Keratinocyte (primary cell): ENCODE measurements around the gene FUCA1.
"Not testable (repeated sequence)": the region's sequence is repeated elsewhere in the genome, so short reads cannot be mapped to it uniquely, and the experiment has no call there.

ENCODE experiments used
- EZH2 ChIP-seq: IDR thresholded peaks from one replicate; pipeline ENCODE4 v1.6.1; 2012; ENCODE audit warnings: inconsistent platforms, mild to moderate bottlenecking, low read length, moderate library complexity
- TF ChIP-seq, protein P1 (sequence below), 3 experiments: IDR thresholded peaks in 1 of 3; conservative IDR thresholded peaks in 1 of 3; optimal IDR thresholded peaks in 1 of 3; 2 replicates in 2 of 3; 3 replicates in 1 of 3; pipeline versions ENCODE3 to v1.5.1; 2011; ENCODE audit warnings: low read length in 3 of 3, mild to moderate bottlenecking in 3 of 3, moderate library complexity in 2 of 3, control low read depth in 1 of 3, inconsistent platforms in 1 of 3; ENCODE audit not compliant: insufficient read depth in 2 of 3; ENCODE audit errors: extremely low read depth in 1 of 3

DNA sequence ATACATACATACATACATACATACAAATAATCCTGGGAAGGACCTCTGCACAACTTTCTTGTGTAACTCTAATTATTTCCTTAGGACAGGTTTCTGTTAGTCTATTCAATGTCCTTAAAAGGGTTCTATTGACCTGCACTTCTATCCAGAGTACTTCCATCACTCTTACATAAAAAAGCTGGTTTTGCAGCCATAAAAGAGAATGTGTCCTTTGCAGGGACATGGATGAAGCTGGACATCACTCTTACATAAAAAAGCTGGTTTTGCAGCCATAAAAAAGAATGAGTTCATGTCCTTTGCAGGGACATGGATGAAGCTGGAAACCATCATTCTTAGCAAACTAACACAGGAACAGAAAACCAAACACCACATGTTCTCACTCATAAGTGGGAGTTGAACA, 16.7 kb downstream of the FUCA1 start:
- TF ChIP-seq, protein P1, sequence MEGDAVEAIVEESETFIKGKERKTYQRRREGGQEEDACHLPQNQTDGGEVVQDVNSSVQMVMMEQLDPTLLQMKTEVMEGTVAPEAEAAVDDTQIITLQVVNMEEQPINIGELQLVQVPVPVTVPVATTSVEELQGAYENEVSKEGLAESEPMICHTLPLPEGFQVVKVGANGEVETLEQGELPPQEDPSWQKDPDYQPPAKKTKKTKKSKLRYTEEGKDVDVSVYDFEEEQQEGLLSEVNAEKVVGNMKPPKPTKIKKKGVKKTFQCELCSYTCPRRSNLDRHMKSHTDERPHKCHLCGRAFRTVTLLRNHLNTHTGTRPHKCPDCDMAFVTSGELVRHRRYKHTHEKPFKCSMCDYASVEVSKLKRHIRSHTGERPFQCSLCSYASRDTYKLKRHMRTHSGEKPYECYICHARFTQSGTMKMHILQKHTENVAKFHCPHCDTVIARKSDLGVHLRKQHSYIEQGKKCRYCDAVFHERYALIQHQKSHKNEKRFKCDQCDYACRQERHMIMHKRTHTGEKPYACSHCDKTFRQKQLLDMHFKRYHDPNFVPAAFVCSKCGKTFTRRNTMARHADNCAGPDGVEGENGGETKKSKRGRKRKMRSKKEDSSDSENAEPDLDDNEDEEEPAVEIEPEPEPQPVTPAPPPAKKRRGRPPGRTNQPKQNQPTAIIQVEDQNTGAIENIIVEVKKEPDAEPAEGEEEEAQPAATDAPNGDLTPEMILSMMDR (optimal IDR thresholded peaks at IDR 0.05 in 1 of 3, IDR thresholded peaks at IDR 0.05 in 1 of 3, conservative IDR thresholded peaks at IDR 0.05 in 1 of 3; ENCODE audit: extremely low read depth in 1 of 3, insufficient read depth in 2 of 3, low read length in 3 of 3) = not testable (repeated sequence)
- not testable (repeated sequence) for TF ChIP-seq EZH2
